ENCODE data around the gene WFDC8. TPM values are rescaled to one million over a fixed set of nuclear protein-coding genes. Genes with fewer than 3 reads are reported as not detected.

WFDC8 gene
- total and polyA plus RNA-seq, 4 donors, result not detected

DNA sequence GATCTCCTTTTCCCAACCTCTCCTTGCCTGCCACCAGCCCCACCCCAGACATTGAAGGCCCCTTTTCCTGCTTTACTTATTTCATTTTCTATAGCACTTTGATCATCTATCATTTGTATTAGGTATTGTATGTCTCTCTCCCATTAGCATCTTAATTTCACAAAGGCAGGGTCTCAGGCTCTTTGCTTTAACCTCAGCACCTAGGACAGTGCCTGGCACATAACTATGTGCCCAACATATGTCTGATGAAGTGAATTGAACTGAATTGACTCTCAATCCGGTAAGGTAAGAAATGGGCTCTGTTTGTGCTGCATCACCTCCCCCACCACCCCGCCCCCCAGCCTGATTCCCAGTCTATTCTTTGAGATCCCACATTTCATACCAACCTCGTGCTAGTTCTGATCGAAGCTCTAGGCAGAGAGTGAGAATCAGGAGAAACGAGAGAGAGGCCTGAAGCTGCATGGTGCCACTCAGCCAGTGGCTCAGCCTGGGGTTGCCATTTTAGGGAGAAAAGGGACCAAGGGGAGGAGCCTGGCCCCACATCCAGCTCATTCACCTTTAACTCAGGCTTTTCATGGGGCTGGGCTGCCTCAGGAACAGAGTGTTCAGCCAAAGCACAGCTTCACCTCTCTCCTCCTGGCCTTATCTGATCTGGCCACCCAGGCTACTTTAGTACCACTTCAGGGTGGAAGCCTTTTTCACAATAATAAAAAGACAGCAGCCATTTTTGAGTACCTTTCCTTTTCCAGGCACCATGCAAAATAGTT, 63.8 kb downstream of the WFDC8 start, which contains the start of gene SPINT3:
TSS of gene SPINT3 (minus strand) at position 476 of the 767 bp plus-strand sequence. CDS start at position 462, 14 bp downstream.
- no peaks in the 10 kb centered on the region for H3K9me3 ChIP-seq (ENCODE audit: control insufficient read depth in 4 of 4, low read length in 3 of 4)
- no peaks in the 10 kb centered on the region for H3K4me1 ChIP-seq (ENCODE audit: control insufficient read depth in 4 of 4, insufficient read depth in 4 of 4, low read length in 3 of 4)
- no peak within 1 kb of the TSS for H3K9ac ChIP-seq (ENCODE audit: low read depth in 1 of 2, low read length in 2 of 2)
- no peaks in the 10 kb centered on the region for H3K27me3 ChIP-seq (ENCODE audit: control insufficient read depth in 4 of 4, insufficient read depth in 4 of 4, low read length in 3 of 4)
- no peak for DNase-seq (ENCODE audit: low spot score)
- 66% methylated on average over 5 of the region's 5 CpGs for WGBS
- H3K27ac ChIP-seq (ENCODE audit: low read depth in 1 of 2, low read length in 2 of 2), result no peak within 1 kb of the TSS
- no peak within 1 kb of the TSS for H3K4me3 ChIP-seq (ENCODE audit: low read depth in 1 of 3, low read length in 3 of 3)
- no peak for TF ChIP-seq HNF4G (IDR thresholded peaks at IDR 0.05)
- no peak for TF ChIP-seq RXRA (IDR thresholded peaks at IDR 0.05)
- no peak for TF ChIP-seq FOXA2 (IDR thresholded peaks at IDR 0.05)
- TF ChIP-seq GABPA (IDR thresholded peaks at IDR 0.05 in 1 of 2, conservative IDR thresholded peaks at IDR 0.05 in 1 of 2), result no peak
- TF ChIP-seq, protein P1, sequence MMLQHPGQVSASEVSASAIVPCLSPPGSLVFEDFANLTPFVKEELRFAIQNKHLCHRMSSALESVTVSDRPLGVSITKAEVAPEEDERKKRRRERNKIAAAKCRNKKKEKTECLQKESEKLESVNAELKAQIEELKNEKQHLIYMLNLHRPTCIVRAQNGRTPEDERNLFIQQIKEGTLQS (IDR thresholded peaks at IDR 0.05), result no peak
- TF ChIP-seq, protein P2, sequence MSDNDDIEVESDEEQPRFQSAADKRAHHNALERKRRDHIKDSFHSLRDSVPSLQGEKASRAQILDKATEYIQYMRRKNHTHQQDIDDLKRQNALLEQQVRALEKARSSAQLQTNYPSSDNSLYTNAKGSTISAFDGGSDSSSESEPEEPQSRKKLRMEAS (IDR thresholded peaks at IDR 0.05), result no peak
- TF ChIP-seq YY1 (IDR thresholded peaks at IDR 0.05), result no peak
- TF ChIP-seq, protein P3, sequence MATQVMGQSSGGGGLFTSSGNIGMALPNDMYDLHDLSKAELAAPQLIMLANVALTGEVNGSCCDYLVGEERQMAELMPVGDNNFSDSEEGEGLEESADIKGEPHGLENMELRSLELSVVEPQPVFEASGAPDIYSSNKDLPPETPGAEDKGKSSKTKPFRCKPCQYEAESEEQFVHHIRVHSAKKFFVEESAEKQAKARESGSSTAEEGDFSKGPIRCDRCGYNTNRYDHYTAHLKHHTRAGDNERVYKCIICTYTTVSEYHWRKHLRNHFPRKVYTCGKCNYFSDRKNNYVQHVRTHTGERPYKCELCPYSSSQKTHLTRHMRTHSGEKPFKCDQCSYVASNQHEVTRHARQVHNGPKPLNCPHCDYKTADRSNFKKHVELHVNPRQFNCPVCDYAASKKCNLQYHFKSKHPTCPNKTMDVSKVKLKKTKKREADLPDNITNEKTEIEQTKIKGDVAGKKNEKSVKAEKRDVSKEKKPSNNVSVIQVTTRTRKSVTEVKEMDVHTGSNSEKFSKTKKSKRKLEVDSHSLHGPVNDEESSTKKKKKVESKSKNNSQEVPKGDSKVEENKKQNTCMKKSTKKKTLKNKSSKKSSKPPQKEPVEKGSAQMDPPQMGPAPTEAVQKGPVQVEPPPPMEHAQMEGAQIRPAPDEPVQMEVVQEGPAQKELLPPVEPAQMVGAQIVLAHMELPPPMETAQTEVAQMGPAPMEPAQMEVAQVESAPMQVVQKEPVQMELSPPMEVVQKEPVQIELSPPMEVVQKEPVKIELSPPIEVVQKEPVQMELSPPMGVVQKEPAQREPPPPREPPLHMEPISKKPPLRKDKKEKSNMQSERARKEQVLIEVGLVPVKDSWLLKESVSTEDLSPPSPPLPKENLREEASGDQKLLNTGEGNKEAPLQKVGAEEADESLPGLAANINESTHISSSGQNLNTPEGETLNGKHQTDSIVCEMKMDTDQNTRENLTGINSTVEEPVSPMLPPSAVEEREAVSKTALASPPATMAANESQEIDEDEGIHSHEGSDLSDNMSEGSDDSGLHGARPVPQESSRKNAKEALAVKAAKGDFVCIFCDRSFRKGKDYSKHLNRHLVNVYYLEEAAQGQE (IDR thresholded peaks at IDR 0.05), result no peak
- TF ChIP-seq, protein P4, sequence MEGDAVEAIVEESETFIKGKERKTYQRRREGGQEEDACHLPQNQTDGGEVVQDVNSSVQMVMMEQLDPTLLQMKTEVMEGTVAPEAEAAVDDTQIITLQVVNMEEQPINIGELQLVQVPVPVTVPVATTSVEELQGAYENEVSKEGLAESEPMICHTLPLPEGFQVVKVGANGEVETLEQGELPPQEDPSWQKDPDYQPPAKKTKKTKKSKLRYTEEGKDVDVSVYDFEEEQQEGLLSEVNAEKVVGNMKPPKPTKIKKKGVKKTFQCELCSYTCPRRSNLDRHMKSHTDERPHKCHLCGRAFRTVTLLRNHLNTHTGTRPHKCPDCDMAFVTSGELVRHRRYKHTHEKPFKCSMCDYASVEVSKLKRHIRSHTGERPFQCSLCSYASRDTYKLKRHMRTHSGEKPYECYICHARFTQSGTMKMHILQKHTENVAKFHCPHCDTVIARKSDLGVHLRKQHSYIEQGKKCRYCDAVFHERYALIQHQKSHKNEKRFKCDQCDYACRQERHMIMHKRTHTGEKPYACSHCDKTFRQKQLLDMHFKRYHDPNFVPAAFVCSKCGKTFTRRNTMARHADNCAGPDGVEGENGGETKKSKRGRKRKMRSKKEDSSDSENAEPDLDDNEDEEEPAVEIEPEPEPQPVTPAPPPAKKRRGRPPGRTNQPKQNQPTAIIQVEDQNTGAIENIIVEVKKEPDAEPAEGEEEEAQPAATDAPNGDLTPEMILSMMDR (IDR thresholded peaks at IDR 0.05; ENCODE audit: low read depth, low read length, missing input control), result no peak
- TF ChIP-seq SP1 (IDR thresholded peaks at IDR 0.05), result no peak
- TF ChIP-seq HNF4A (conservative IDR thresholded peaks at IDR 0.05), result no peak
- TF ChIP-seq NR2F2 (IDR thresholded peaks at IDR 0.05), result no peak
- TF ChIP-seq, protein P5, sequence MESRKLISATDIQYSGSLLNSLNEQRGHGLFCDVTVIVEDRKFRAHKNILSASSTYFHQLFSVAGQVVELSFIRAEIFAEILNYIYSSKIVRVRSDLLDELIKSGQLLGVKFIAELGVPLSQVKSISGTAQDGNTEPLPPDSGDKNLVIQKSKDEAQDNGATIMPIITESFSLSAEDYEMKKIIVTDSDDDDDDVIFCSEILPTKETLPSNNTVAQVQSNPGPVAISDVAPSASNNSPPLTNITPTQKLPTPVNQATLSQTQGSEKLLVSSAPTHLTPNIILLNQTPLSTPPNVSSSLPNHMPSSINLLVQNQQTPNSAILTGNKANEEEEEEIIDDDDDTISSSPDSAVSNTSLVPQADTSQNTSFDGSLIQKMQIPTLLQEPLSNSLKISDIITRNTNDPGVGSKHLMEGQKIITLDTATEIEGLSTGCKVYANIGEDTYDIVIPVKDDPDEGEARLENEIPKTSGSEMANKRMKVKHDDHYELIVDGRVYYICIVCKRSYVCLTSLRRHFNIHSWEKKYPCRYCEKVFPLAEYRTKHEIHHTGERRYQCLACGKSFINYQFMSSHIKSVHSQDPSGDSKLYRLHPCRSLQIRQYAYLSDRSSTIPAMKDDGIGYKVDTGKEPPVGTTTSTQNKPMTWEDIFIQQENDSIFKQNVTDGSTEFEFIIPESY (IDR thresholded peaks at IDR 0.05), result no peak
- TF ChIP-seq JUND (IDR thresholded peaks at IDR 0.05), result no peak
- no peaks in the 10 kb centered on the region for H3K36me3 ChIP-seq (ENCODE audit: control insufficient read depth in 4 of 4, insufficient read depth in 3 of 4, low read depth in 1 of 4, low read length in 3 of 4)

Data from liver (tissue), 9 donors.